ENCODE results near the gene POP5.

DNA sequence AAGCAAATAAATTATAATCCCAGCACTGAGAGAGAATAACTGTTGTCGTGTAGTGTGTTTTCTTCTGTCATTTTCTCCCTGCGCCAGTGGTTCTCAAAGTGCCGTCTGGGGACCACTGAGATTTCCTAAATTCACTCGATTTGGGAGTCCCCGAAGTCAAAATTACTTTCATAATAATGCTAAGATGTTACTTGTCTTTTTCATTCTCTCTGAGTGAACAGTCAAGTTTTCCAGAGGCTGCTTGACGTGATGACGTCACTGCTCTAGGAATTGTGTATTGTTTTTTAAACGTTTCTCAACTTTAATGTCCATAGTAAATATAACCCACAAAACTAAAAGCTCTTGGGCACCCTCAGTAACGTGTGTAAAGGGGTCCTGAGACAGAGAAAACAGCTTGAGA, 796 bp upstream of the POP5 start:
- TF ChIP-seq CTCF (conservative IDR thresholded peaks at IDR 0.05; ENCODE audit: low read depth in 2 of 2), result no peak
- TF ChIP-seq ZNF114 (CRISPR knock-in tag; IDR thresholded peaks at IDR 0.05), result no peak
- TF ChIP-seq EZH2 (IDR thresholded peaks at IDR 0.05; ENCODE audit: low read depth, unreplicated experiment), result no peak
- TF ChIP-seq NANOG (IDR thresholded peaks at IDR 0.05; ENCODE audit: borderline replicate concordance), result no peak
- no peak for TF ChIP-seq REST (IDR thresholded peaks at IDR 0.05; ENCODE audit: unreplicated experiment)
- TF ChIP-seq POLR2AphosphoS5 (IDR thresholded peaks at IDR 0.05; ENCODE audit: low read depth), result no peak
- no peak for TF ChIP-seq EZH2phosphoT487 (IDR thresholded peaks at IDR 0.05; ENCODE audit: unreplicated experiment)
- no peak for TF ChIP-seq JUNB (IDR thresholded peaks at IDR 0.05; ENCODE audit: unreplicated experiment)
- no peak for TF ChIP-seq STAT1 (IDR thresholded peaks at IDR 0.05; ENCODE audit: unreplicated experiment)
- peak; percentile 63 for TF ChIP-seq CREB1 (CRISPR knock-in tag; IDR thresholded peaks at IDR 0.05; ENCODE audit: low read depth)
- TF ChIP-seq ZNF331 (CRISPR knock-in tag; IDR thresholded peaks at IDR 0.05; ENCODE audit: low read depth), result no peak
- TF ChIP-seq, protein P1, sequence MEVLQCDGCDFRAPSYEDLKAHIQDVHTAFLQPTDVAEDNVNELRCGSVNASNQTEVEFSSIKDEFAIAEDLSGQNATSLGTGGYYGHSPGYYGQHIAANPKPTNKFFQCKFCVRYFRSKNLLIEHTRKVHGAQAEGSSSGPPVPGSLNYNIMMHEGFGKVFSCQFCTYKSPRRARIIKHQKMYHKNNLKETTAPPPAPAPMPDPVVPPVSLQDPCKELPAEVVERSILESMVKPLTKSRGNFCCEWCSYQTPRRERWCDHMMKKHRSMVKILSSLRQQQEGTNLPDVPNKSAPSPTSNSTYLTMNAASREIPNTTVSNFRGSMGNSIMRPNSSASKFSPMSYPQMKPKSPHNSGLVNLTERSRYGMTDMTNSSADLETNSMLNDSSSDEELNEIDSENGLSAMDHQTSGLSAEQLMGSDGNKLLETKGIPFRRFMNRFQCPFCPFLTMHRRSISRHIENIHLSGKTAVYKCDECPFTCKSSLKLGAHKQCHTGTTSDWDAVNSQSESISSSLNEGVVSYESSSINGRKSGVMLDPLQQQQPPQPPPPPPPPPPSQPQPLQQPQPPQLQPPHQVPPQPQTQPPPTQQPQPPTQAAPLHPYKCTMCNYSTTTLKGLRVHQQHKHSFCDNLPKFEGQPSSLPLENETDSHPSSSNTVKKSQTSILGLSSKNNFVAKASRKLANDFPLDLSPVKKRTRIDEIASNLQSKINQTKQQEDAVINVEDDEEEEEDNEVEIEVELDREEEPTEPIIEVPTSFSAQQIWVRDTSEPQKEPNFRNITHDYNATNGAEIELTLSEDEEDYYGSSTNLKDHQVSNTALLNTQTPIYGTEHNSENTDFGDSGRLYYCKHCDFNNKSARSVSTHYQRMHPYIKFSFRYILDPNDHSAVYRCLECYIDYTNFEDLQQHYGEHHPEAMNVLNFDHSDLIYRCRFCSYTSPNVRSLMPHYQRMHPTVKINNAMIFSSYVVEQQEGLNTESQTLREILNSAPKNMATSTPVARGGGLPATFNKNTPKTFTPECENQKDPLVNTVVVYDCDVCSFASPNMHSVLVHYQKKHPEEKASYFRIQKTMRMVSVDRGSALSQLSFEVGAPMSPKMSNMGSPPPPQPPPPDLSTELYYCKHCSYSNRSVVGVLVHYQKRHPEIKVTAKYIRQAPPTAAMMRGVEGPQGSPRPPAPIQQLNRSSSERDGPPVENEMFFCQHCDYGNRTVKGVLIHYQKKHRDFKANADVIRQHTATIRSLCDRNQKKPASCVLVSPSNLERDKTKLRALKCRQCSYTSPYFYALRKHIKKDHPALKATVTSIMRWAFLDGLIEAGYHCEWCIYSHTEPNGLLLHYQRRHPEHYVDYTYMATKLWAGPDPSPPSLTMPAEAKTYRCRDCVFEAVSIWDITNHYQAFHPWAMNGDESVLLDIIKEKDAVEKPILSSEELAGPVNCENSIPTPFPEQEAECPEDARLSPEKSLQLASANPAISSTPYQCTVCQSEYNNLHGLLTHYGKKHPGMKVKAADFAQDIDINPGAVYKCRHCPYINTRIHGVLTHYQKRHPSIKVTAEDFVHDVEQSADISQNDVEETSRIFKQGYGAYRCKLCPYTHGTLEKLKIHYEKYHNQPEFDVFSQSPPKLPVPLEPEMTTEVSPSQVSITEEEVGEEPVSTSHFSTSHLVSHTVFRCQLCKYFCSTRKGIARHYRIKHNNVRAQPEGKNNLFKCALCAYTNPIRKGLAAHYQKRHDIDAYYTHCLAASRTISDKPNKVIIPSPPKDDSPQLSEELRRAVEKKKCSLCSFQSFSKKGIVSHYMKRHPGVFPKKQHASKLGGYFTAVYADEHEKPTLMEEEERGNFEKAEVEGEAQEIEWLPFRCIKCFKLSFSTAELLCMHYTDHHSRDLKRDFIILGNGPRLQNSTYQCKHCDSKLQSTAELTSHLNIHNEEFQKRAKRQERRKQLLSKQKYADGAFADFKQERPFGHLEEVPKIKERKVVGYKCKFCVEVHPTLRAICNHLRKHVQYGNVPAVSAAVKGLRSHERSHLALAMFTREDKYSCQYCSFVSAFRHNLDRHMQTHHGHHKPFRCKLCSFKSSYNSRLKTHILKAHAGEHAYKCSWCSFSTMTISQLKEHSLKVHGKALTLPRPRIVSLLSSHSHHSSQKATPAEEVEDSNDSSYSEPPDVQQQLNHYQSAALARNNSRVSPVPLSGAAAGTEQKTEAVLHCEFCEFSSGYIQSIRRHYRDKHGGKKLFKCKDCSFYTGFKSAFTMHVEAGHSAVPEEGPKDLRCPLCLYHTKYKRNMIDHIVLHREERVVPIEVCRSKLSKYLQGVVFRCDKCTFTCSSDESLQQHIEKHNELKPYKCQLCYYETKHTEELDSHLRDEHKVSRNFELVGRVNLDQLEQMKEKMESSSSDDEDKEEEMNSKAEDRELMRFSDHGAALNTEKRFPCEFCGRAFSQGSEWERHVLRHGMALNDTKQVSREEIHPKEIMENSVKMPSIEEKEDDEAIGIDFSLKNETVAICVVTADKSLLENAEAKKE (CRISPR knock-in tag; IDR thresholded peaks at IDR 0.05), result no peak
- TF ChIP-seq, protein P2, sequence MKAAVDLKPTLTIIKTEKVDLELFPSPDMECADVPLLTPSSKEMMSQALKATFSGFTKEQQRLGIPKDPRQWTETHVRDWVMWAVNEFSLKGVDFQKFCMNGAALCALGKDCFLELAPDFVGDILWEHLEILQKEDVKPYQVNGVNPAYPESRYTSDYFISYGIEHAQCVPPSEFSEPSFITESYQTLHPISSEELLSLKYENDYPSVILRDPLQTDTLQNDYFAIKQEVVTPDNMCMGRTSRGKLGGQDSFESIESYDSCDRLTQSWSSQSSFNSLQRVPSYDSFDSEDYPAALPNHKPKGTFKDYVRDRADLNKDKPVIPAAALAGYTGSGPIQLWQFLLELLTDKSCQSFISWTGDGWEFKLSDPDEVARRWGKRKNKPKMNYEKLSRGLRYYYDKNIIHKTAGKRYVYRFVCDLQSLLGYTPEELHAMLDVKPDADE (IDR thresholded peaks at IDR 0.05), result no peak
